Activated T-helper 2 cell treated with anti-CD3 and anti-CD28 coated beads, Interferon-gamma antibody, Interleukin-2, Interleukin-4, amounts not matched to agents 10 μg/mL and 5 μg/mL and 100 μg/mL, durations not matched to agents 14 hours and 24 hours and 36 hours (primary cell): ENCODE data around the gene NRG3. TPM values are rescaled to one million over a fixed set of nuclear protein-coding genes. Genes with fewer than 3 reads are reported as not detected.
"Not testable (repeated sequence)": the region's sequence is repeated elsewhere in the genome, so short reads cannot be mapped to it uniquely, and the experiment has no call there.

Experiments
- DNase-seq: peaks from one replicate; pipeline ENCODE4 v3.0.0; 2021; ENCODE audit warnings: low spot score
- H3K27ac Mint-ChIP-seq: one replicate; pipeline ENCODE4 v1.8.0; 2021; ENCODE audit warnings: mixed read lengths
- H3K27me3 Mint-ChIP-seq: one replicate; pipeline ENCODE4 v1.8.0; 2021; ENCODE audit warnings: low read depth, mixed read lengths
- H3K36me3 Mint-ChIP-seq: one replicate; pipeline ENCODE4 v1.8.0; 2021; ENCODE audit warnings: low read depth, mixed read lengths
- H3K4me1 Mint-ChIP-seq: one replicate; pipeline ENCODE4 v1.8.0; 2021; ENCODE audit warnings: low read depth, mixed read lengths
- H3K4me3 Mint-ChIP-seq: one replicate; pipeline ENCODE4 v1.8.0; 2021; ENCODE audit warnings: low read depth, mild to moderate bottlenecking, moderate library complexity, mixed read lengths
- H3K9me3 Mint-ChIP-seq: one replicate; pipeline ENCODE4 v1.8.0; 2021; ENCODE audit warnings: mixed read lengths
- intact Hi-C: fragments of 100-400 bp; cut with micrococcal nuclease; formaldehyde crosslinking; loops from one replicate; pipeline ENCODE4 v1.15.1; 2023
- total RNA-seq: library from RNA; stranded (reverse); gene quantifications from 2 replicates; pipeline ENCODE4 v1.2.3, GENCODE V29; 2022

Gene NRG3
- total RNA-seq, 1 donor from 2014 or later = not detected

GRCh38 chr10:82949816-82950575, 1075.0 kb downstream of the NRG3 start:
- Mint-ChIP-seq H3K4me3 (no peak overlapping the region), H3K27ac (no peak overlapping the region), H3K36me3 (no peaks in the 10 kb centered on the region), H3K27me3 (no peaks in the 10 kb centered on the region), H3K4me1 (no peaks in the 10 kb centered on the region), H3K9me3 (peaks cover 4% of the 10 kb centered on the region)
- intact Hi-C loops = no loop called here
- no peak for DNase-seq

GRCh38 chr10:82953331-82953730, 1078.3 kb downstream of the NRG3 start:
- Mint-ChIP-seq H3K27me3 (no peaks in the 10 kb centered on the region), H3K36me3 (no peaks in the 10 kb centered on the region), H3K27ac (no peak overlapping the region), H3K4me3 (no peak overlapping the region), H3K9me3 (peaks cover 5% of the 10 kb centered on the region), H3K4me1 (no peaks in the 10 kb centered on the region)
- intact Hi-C loops = no loop called here
- no peak for DNase-seq

- Mint-ChIP-seq H3K36me3 (no peaks in the 10 kb centered on the region), H3K27ac (no peak overlapping the region), H3K27me3 (no peaks in the 10 kb centered on the region)
These were observed 1078.9 kb downstream of the NRG3 start for GRCh38 chr10:82953909-82954308.

GRCh38 chr10:82960421-82961060, 1085.5 kb downstream of the NRG3 start:
- H3K4me3 Mint-ChIP-seq, H3K27me3 Mint-ChIP-seq, DNase-seq, H3K36me3 Mint-ChIP-seq, H3K27ac Mint-ChIP-seq, H3K4me1 Mint-ChIP-seq, H3K9me3 Mint-ChIP-seq, intact Hi-C loops: not testable (repeated sequence)

More at GRCh38 chr10:82953909-82954308, 1078.9 kb downstream of the NRG3 start:
- H3K4me3 Mint-ChIP-seq = no peak overlapping the region
- intact Hi-C loops = no loop called here
- H3K4me1 Mint-ChIP-seq = no peaks in the 10 kb centered on the region
- no peak for DNase-seq
- H3K9me3 Mint-ChIP-seq = peaks cover 8% of the 10 kb centered on the region

GRCh38 chr10:82961864-82962263, 1086.9 kb downstream of the NRG3 start:
- intact Hi-C loops = no loop called here
- H3K36me3 Mint-ChIP-seq = no peaks in the 10 kb centered on the region
- DNase-seq = no peak
- no peak overlapping the region for H3K4me3 Mint-ChIP-seq
- peaks cover 4% of the 10 kb centered on the region for H3K9me3 Mint-ChIP-seq
- no peaks in the 10 kb centered on the region for H3K4me1 Mint-ChIP-seq
- no peaks in the 10 kb centered on the region for H3K27me3 Mint-ChIP-seq
- H3K27ac Mint-ChIP-seq = no peak overlapping the region

- Mint-ChIP-seq H3K4me1 (no peaks in the 10 kb centered on the region), H3K9me3 (no peaks in the 10 kb centered on the region), H3K36me3 (no peaks in the 10 kb centered on the region), H3K27ac (no peak overlapping the region), H3K27me3 (no peaks in the 10 kb centered on the region), H3K4me3 (no peak overlapping the region)
- DNase-seq = no peak
- intact Hi-C loops = no loop called here
These were observed 1091.1 kb downstream of the NRG3 start for GRCh38 chr10:82966130-82966529.

- intact Hi-C loops = no loop called here
These were observed 1093.5 kb downstream of the NRG3 start for GRCh38 chr10:82968533-82968932.

GRCh38 chr10:82969405-82969804, 1094.4 kb downstream of the NRG3 start:
- no peak overlapping the region for H3K4me3 Mint-ChIP-seq
- H3K27ac Mint-ChIP-seq = no peak overlapping the region
- intact Hi-C loops = no loop called here

More at GRCh38 chr10:82968533-82968932, 1093.5 kb downstream of the NRG3 start:
- no peak for DNase-seq
- H3K27ac Mint-ChIP-seq = no peak overlapping the region
- no peaks in the 10 kb centered on the region for H3K4me1 Mint-ChIP-seq
- no peak overlapping the region for H3K4me3 Mint-ChIP-seq
- H3K9me3 Mint-ChIP-seq = no peaks in the 10 kb centered on the region
- no peaks in the 10 kb centered on the region for H3K27me3 Mint-ChIP-seq
- H3K36me3 Mint-ChIP-seq = no peaks in the 10 kb centered on the region

GRCh38 chr10:82980321-82980720, 1105.3 kb downstream of the NRG3 start:
- Mint-ChIP-seq H3K27ac (no peak overlapping the region), H3K4me1 (no peaks in the 10 kb centered on the region)

More at GRCh38 chr10:82969405-82969804, 1094.4 kb downstream of the NRG3 start:
- no peak for DNase-seq
- Mint-ChIP-seq H3K9me3 (no peaks in the 10 kb centered on the region), H3K4me1 (no peaks in the 10 kb centered on the region), H3K27me3 (no peaks in the 10 kb centered on the region), H3K36me3 (no peaks in the 10 kb centered on the region)

GRCh38 chr10:82981137-82981723, 1106.2 kb downstream of the NRG3 start:
- H3K4me3 Mint-ChIP-seq = no peak overlapping the region
- no peak for DNase-seq
- H3K9me3 Mint-ChIP-seq = peaks cover 7% of the 10 kb centered on the region
- no peak overlapping the region for H3K27ac Mint-ChIP-seq
- no peaks in the 10 kb centered on the region for H3K36me3 Mint-ChIP-seq
- no peaks in the 10 kb centered on the region for H3K27me3 Mint-ChIP-seq
- no peaks in the 10 kb centered on the region for H3K4me1 Mint-ChIP-seq
- intact Hi-C loops = no loop called here

More at GRCh38 chr10:82980321-82980720, 1105.3 kb downstream of the NRG3 start:
- H3K27me3 Mint-ChIP-seq = no peaks in the 10 kb centered on the region
- H3K36me3 Mint-ChIP-seq = no peaks in the 10 kb centered on the region
- no peak overlapping the region for H3K4me3 Mint-ChIP-seq
- intact Hi-C loops = no loop called here
- no peak for DNase-seq
- peaks cover 5% of the 10 kb centered on the region for H3K9me3 Mint-ChIP-seq

- no peak overlapping the region for H3K4me3 Mint-ChIP-seq
- DNase-seq = no peak
- H3K27ac Mint-ChIP-seq = no peak overlapping the region
- H3K9me3 Mint-ChIP-seq = peaks cover 7% of the 10 kb centered on the region
- no peaks in the 10 kb centered on the region for H3K27me3 Mint-ChIP-seq
- no peaks in the 10 kb centered on the region for H3K4me1 Mint-ChIP-seq
- intact Hi-C loops = no loop called here
- H3K36me3 Mint-ChIP-seq = no peaks in the 10 kb centered on the region
These were observed 1107.2 kb downstream of the NRG3 start for GRCh38 chr10:82982110-82982608.

GRCh38 chr10:82986216-82986615, 1111.2 kb downstream of the NRG3 start:
- no peaks in the 10 kb centered on the region for H3K36me3 Mint-ChIP-seq
- intact Hi-C loops = no loop called here
- H3K4me1 Mint-ChIP-seq = no peaks in the 10 kb centered on the region
- no peak for DNase-seq
- no peaks in the 10 kb centered on the region for H3K27me3 Mint-ChIP-seq
- H3K27ac Mint-ChIP-seq = no peak overlapping the region
- no peak overlapping the region for H3K4me3 Mint-ChIP-seq
- peaks cover 7% of the 10 kb centered on the region for H3K9me3 Mint-ChIP-seq

GRCh38 chr10:83006479-83006878, 1131.5 kb downstream of the NRG3 start:
- H3K27ac Mint-ChIP-seq, H3K27me3 Mint-ChIP-seq, intact Hi-C loops, H3K4me3 Mint-ChIP-seq, DNase-seq, H3K36me3 Mint-ChIP-seq, H3K4me1 Mint-ChIP-seq: not testable (repeated sequence)
- H3K9me3 Mint-ChIP-seq = peaks cover 40% of the 10 kb centered on the region
